ENCODE results near the gene ZFP91. TPM values are rescaled to one million over a fixed set of nuclear protein-coding genes. Genes with fewer than 3 reads are reported as not detected.

ZFP91 gene
- total RNA-seq, 4 donors from 2014 or later, result 64.9 to 94.8 (median 89.7) TPM

DNA sequence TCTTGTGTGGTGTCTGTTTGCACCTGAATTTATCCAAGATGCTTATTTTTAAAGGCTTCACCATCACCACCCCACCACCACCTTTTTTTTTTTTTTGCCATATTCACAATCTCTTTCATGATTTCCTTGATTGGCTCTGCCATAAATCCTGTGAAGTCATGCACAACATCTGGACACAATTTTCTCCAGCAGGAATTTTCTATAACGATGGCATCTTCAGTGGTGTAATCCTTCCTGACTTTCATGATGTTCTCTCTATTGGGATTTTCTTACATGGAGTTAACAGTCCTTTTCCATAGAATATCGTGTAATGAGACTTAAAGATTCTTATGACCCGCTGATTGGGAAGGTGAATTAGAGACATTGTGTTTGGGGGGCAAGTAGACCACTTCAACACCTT is 17.8 kb downstream of the ZFP91 start:
- Histone ChIP-seq H3K9me3 (no peaks in the 10 kb centered on the region), H3K27ac (no peak overlapping the region), H3K4me1 (peaks cover 0 to 36% (median 3%) of the 10 kb centered on the region in 3 donors), H3K27me3 (no peaks in the 10 kb centered on the region), H3K4me3 (no peak overlapping the region), H3K36me3 (no peaks in the 10 kb centered on the region)
- no peak for ATAC-seq
- no peak for TF ChIP-seq POLR2A (IDR thresholded peaks at IDR 0.05)
- no peak for TF ChIP-seq POLR2AphosphoS5 (IDR thresholded peaks at IDR 0.05)
- TF ChIP-seq, protein P1, sequence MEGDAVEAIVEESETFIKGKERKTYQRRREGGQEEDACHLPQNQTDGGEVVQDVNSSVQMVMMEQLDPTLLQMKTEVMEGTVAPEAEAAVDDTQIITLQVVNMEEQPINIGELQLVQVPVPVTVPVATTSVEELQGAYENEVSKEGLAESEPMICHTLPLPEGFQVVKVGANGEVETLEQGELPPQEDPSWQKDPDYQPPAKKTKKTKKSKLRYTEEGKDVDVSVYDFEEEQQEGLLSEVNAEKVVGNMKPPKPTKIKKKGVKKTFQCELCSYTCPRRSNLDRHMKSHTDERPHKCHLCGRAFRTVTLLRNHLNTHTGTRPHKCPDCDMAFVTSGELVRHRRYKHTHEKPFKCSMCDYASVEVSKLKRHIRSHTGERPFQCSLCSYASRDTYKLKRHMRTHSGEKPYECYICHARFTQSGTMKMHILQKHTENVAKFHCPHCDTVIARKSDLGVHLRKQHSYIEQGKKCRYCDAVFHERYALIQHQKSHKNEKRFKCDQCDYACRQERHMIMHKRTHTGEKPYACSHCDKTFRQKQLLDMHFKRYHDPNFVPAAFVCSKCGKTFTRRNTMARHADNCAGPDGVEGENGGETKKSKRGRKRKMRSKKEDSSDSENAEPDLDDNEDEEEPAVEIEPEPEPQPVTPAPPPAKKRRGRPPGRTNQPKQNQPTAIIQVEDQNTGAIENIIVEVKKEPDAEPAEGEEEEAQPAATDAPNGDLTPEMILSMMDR (IDR thresholded peaks at IDR 0.05), result no peak
- no peak for TF ChIP-seq EP300 (IDR thresholded peaks at IDR 0.05)
- 96 to 100% methylated on average over 2 to 3 of the region's 3 CpGs for WGBS, 2 donors (ENCODE audit: low coverage in 1 of 2)

DNA sequence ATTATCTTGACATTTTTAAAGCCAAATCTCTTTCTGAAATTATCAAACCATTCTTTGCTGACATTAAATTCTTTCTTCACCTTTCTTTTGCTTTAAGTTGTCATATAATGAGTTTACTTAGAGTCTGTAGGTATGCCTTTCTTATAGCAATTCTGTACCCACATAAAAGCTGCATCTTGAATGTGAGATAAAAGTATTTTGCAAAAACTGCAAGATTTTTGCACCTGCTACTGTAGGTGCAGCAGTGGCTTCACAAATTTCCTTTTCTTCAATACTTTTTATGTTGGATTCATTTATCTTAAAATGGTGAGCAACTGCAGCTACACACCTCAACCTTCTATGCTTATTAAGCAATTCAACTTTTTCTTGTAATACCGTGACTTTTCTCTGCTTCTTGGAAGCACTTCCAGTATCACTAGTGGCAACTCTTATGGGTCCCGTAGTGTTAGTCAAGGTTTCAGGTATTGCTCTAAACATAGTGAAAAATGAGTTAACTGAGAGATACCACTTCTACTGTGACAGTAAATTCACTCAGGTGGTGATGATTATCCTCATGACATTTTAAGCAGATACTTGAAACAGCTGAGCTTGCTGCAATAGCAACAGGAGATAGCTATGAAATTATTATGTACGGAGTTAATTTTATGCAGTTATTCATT is 18.8 kb downstream of the ZFP91 start:
- H3K9me3 ChIP-seq, result no peaks in the 10 kb centered on the region
- TF ChIP-seq POLR2A (IDR thresholded peaks at IDR 0.05) (no peak), EP300 (IDR thresholded peaks at IDR 0.05) (no peak), POLR2AphosphoS5 (IDR thresholded peaks at IDR 0.05) (no peak)
- TF ChIP-seq, protein P1 (IDR thresholded peaks at IDR 0.05), result no peak
- no peak overlapping the region for H3K4me3 ChIP-seq
- H3K4me1 ChIP-seq, result peaks cover 0 to 36% (median 3%) of the 10 kb centered on the region in 3 donors
- ATAC-seq, result no peak
- H3K36me3 ChIP-seq, result no peaks in the 10 kb centered on the region
- H3K27ac ChIP-seq, result no peak overlapping the region
- WGBS, 2 donors (ENCODE audit: low coverage in 1 of 2), result 70 to 79% methylated on average over 1 to 3 of the region's 3 CpGs
- no peaks in the 10 kb centered on the region for H3K27me3 ChIP-seq

DNA sequence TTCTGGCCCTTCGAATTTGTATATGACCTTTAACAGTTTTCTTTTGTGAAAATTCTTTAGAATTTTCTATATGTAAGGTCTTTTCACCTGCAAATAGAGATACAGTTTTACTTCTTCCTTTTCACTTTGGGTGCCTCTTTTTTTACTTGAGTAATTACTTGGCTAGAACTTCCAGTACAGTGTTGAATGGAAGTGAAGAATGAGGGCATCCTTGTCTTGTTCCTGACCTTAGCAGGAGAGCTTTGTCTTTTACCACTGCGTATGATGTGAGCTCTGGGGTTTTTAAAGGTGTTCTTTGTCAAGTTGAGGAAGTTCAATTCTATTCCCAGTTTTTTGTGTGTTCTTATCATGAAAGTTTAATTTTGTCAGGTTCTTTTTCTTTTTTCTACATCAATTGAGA is 21.6 kb downstream of the ZFP91 start:
- TF ChIP-seq EP300 (IDR thresholded peaks at IDR 0.05) (no peak), POLR2AphosphoS5 (IDR thresholded peaks at IDR 0.05) (no peak), POLR2A (IDR thresholded peaks at IDR 0.05) (no peak)
- TF ChIP-seq, protein P1 (IDR thresholded peaks at IDR 0.05), result no peak
- H3K9me3 ChIP-seq, result no peaks in the 10 kb centered on the region
- WGBS, 2 donors (ENCODE audit: low coverage in 1 of 2), result 29 to 67% methylated on average over 1 to 2 of the region's 2 CpGs
- peaks cover 0 to 40% (median 3%) of the 10 kb centered on the region in 3 donors for H3K4me1 ChIP-seq
- ATAC-seq, result no peak
- H3K36me3 ChIP-seq, result no peaks in the 10 kb centered on the region
- no peaks in the 10 kb centered on the region for H3K27me3 ChIP-seq
- no peak overlapping the region for H3K27ac ChIP-seq
- H3K4me3 ChIP-seq, result no peak overlapping the region

DNA sequence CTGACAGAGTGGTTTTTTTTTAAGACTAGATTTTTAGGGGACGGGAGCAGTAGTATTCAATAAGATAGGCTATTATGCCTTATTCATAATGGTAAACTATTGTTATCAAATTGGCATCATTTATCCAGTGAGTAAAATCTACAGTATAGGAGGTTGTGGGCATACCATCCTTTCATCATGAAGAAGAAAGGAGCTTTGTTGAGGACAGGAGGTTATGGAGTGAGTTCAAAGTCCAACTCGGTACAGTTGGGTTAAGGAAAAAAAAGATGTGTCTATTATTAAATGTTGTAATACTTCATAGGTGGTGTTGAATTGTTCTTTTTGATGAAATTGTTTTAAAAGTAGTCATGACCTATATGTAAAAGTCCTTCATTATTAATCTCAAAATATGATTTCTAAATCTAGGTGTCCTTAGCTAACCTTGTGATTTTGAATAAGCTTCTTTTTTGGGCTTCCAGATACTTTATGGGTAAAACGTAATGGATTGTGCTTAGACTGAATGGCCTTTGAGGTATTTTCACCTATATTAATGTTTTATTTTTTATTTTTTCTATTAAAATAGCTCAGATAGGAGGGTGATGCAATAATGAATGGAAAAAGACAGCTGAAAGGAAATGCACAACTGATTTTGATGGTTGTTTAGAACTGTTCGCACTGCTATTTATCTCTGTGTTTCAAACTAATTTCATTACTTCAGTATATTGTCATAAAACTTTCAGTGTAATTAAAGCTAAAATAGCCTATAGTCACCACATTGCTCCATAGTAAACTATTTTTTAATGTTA is 28.3 kb downstream of the ZFP91 start:
- peaks cover 0 to 24% of the 10 kb centered on the region in 2 donors for H3K36me3 ChIP-seq
- no peaks in the 10 kb centered on the region for H3K9me3 ChIP-seq
- no peak overlapping the region for H3K4me3 ChIP-seq
- peaks cover 0 to 42% (median 0%) of the 10 kb centered on the region in 3 donors for H3K4me1 ChIP-seq
- 81 to 85% methylated on average over 4 of the region's 4 CpGs for WGBS, 2 donors (ENCODE audit: low coverage in 1 of 2)
- H3K27ac ChIP-seq, result no peak overlapping the region
- H3K27me3 ChIP-seq, result no peaks in the 10 kb centered on the region
- TF ChIP-seq POLR2AphosphoS5 (IDR thresholded peaks at IDR 0.05) (no peak), EP300 (IDR thresholded peaks at IDR 0.05) (no peak), POLR2A (IDR thresholded peaks at IDR 0.05) (no peak)
- TF ChIP-seq, protein P1 (IDR thresholded peaks at IDR 0.05), result no peak
- ATAC-seq, result no peak
